CD1c-positive myeloid dendritic cell (primary cell): ENCODE data around the gene RNF152.
"Not testable (repeated sequence)": the region's sequence is repeated elsewhere in the genome, so short reads cannot be mapped to it uniquely, and the experiment has no call there.

ENCODE experiments used
- DNase-seq: peaks from one replicate; pipeline ENCODE4 v3.0.0-alpha.2; 2016; ENCODE audit errors: extremely low spot score

Gene RNF152

GRCh38 chr18:61821748-61822147 lies 71.1 kb downstream of the RNF152 start:
- DNase-seq: no peak

- DNase-seq: no peak
Observed at GRCh38 chr18:61820882-61821281, 71.9 kb downstream of the RNF152 start.

- no peak for DNase-seq
Observed at GRCh38 chr18:61817086-61817485, 75.7 kb downstream of the RNF152 start.

- DNase-seq: no peak
Observed at GRCh38 chr18:61815885-61816470, 76.8 kb downstream of the RNF152 start.

- DNase-seq: no peak
Observed at GRCh38 chr18:61808286-61808685, 84.5 kb downstream of the RNF152 start.

- DNase-seq: no peak
Observed at GRCh38 chr18:61803393-61803792, 89.4 kb downstream of the RNF152 start.

GRCh38 chr18:61797696-61798590 lies 94.9 kb downstream of the RNF152 start:
- no peak for DNase-seq

GRCh38 chr18:61791031-61791430 lies 101.8 kb downstream of the RNF152 start:
- no peak for DNase-seq

GRCh38 chr18:61787011-61787670 lies 105.7 kb downstream of the RNF152 start:
- DNase-seq: not testable (repeated sequence)

- DNase-seq: no peak
Observed at GRCh38 chr18:61785588-61785987, 107.2 kb downstream of the RNF152 start.

GRCh38 chr18:61784834-61785233 lies 108.0 kb downstream of the RNF152 start:
- DNase-seq: no peak

GRCh38 chr18:61782545-61782944 lies 110.3 kb downstream of the RNF152 start:
- no peak for DNase-seq

- DNase-seq: not testable (repeated sequence)
Observed at GRCh38 chr18:61776201-61776600, 116.6 kb downstream of the RNF152 start.

GRCh38 chr18:61774846-61775245 lies 118.0 kb downstream of the RNF152 start:
- DNase-seq: no peak

GRCh38 chr18:61772293-61772848 lies 120.4 kb downstream of the RNF152 start:
- no peak for DNase-seq

- no peak for DNase-seq
Observed at GRCh38 chr18:61771861-61772260, 120.9 kb downstream of the RNF152 start.

- DNase-seq: no peak
Observed at GRCh38 chr18:61770279-61770678, 122.5 kb downstream of the RNF152 start.

GRCh38 chr18:61766266-61766884 lies 126.4 kb downstream of the RNF152 start:
- DNase-seq: no peak

- DNase-seq: no peak
Observed at GRCh38 chr18:61765097-61765496, 127.7 kb downstream of the RNF152 start.

- no peak for DNase-seq
Observed at GRCh38 chr18:61764381-61764780, 128.4 kb downstream of the RNF152 start.

- DNase-seq: no peak
Observed at GRCh38 chr18:61761875-61762274, 130.9 kb downstream of the RNF152 start.
